Activated CD8-positive, alpha-beta memory T cell treated with anti-CD3 and anti-CD28 coated beads for 24 hours (primary cell): ENCODE data around the gene DEAF1.
A peak's percentile ranks its signal among the peaks of the same experiment; 100 is the strongest.

Source experiments
- DNase-seq: peaks from one replicate; pipeline ENCODE4 v3.0.0-alpha.2; 2020

DEAF1 gene

GRCh38 chr11:721741-722345, 26.8 kb upstream of the DEAF1 start:
- peak; percentile 75 for DNase-seq

GRCh38 chr11:721247-721740, 26.3 kb upstream of the DEAF1 start:
- no peak for DNase-seq

GRCh38 chr11:720642-721246, 25.7 kb upstream of the DEAF1 start:
- peak; percentile 78 for DNase-seq

GRCh38 chr11:720017-720641, 25.1 kb upstream of the DEAF1 start:
- no peak for DNase-seq

GRCh38 chr11:719214-720016, 24.4 kb upstream of the DEAF1 start:
- no peak for DNase-seq

GRCh38 chr11:714436-714835, 19.4 kb upstream of the DEAF1 start:
- no peak for DNase-seq

GRCh38 chr11:709109-709997, 14.3 kb upstream of the DEAF1 start:
- no peak for DNase-seq

- no peak for DNase-seq
Observed at GRCh38 chr11:708511-708910, 13.5 kb upstream of the DEAF1 start.

GRCh38 chr11:707817-708420, 12.9 kb upstream of the DEAF1 start:
- DNase-seq, result no peak

GRCh38 chr11:706957-707816, 12.2 kb upstream of the DEAF1 start:
- no peak for DNase-seq

GRCh38 chr11:706439-706956, 11.5 kb upstream of the DEAF1 start:
- DNase-seq, result no peak

GRCh38 chr11:705646-706438, 10.8 kb upstream of the DEAF1 start, which contains the start of gene EPS8L2:
Gene EPS8L2 (plus strand): TSS chr11:706231. CDS start chr11:709408, 3,177 bp downstream.
- no peak for DNase-seq

- DNase-seq, result no peak
Observed at GRCh38 chr11:704781-705645, 10.0 kb upstream of the DEAF1 start.

- DNase-seq, result no peak
Observed at GRCh38 chr11:704228-704674, 9.2 kb upstream of the DEAF1 start.

GRCh38 chr11:703506-703905, 8.5 kb upstream of the DEAF1 start:
- DNase-seq, result no peak

GRCh38 chr11:702462-703461, 7.7 kb upstream of the DEAF1 start:
- DNase-seq, result no peak

- no peak for DNase-seq
Observed at GRCh38 chr11:701741-702461, 6.9 kb upstream of the DEAF1 start.
